HCT116 (cell line): Measurements from ENCODE around the gene DOCK3.

Experiments
- CTCF ChIP-seq, 3 experiments: fragments of 200-600 bp in 1 of 3; sonication (generic) in 1 of 3; IDR thresholded peaks in 2 of 3; conservative IDR thresholded peaks in 1 of 3; 2 replicates each; pipeline ENCODE4 v1.5.1; 2012 to 2017; ENCODE audit warnings: low read depth in 2 of 3, low read length in 2 of 3, antibody characterized with exemption in 1 of 3, borderline replicate concordance in 1 of 3, control low read depth in 1 of 3, mild to moderate bottlenecking in 1 of 3, mixed read lengths in 1 of 3, mixed run types in 1 of 3, moderate library complexity in 1 of 3; ENCODE audit not compliant: insufficient read depth in 1 of 3
- POLR2A ChIP-seq: IDR thresholded peaks from 2 replicates; pipeline ENCODE4 v1.7.0; 2011; ENCODE audit warnings: borderline replicate concordance; ENCODE audit not compliant: insufficient read depth, insufficient read length; ENCODE audit errors: extremely low read depth
- YY1 ChIP-seq: IDR thresholded peaks from 2 replicates; pipeline ENCODE4 v1.6.1; 2011; ENCODE audit warnings: low read length, low read depth, moderate library complexity, mild to moderate bottlenecking; ENCODE audit not compliant: insufficient replicate concordance; ENCODE audit errors: extremely low read depth
- ZFX ChIP-seq: fragments of 450-650 bp; IDR thresholded peaks from 2 replicates; pipeline ENCODE4 v1.6.1; 2017

DNA sequence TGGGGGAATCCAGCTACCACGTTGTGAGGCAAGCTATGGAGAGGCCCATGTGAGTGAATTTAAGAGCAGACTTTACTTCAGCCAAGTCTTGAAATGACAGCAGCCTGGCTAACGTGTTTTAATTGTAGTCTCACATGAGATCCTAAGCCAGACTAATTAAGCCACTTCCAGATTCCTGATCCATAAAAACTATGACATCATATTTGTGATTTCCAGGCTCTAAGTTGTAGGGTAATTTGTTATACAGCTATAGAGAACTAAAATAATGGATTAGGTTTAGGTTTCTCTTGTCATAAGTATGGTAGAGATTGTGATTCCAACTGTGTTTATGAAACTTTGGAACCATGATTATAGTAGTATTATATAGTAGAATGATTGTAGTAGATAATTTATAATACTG is 329.5 kb downstream of the DOCK3 start:
- TF ChIP-seq CTCF (IDR thresholded peaks at IDR 0.05 in 2 of 3, conservative IDR thresholded peaks at IDR 0.05 in 1 of 3; ENCODE audit: borderline replicate concordance in 1 of 3, insufficient read depth in 1 of 3, low read depth in 2 of 3, low read length in 2 of 3) (no peak), YY1 (no peak), ZFX (no peak), POLR2A (no peak)
